Stimulated activated naive CD4-positive, alpha-beta T cell treated with Interleukin-2 at 50 U/mL for 16 hours (primary cell): ENCODE results near the gene EWSR1.

Experiments
- DNase-seq: peaks from one replicate; lab custom pipeline; 2025; lab: John Stamatoyannopoulos, UW

Gene EWSR1

GRCh38 chr22:29317827-29318454 is 49.9 kb downstream of the EWSR1 start:
- no peak for DNase-seq

DNA sequence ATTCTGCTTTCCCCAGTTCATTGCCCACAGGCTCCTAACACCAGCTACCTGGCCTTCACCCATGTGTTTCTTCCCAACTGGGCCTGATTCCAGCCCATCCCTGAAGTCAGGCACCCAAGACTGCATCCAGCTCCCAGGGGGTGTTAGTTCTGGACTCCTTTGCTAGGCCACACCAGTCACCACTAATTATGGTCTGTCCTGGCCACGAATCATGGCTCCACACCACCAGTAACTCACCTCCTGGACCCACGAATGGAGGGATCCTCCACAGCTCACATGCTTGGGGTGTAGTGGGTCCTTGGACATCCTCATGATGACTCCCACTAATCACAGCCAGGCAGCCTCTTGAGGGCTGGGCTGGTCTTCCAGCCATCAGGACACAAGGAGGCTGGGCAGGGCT is 51.0 kb downstream of the EWSR1 start:
- no peak for DNase-seq

DNA sequence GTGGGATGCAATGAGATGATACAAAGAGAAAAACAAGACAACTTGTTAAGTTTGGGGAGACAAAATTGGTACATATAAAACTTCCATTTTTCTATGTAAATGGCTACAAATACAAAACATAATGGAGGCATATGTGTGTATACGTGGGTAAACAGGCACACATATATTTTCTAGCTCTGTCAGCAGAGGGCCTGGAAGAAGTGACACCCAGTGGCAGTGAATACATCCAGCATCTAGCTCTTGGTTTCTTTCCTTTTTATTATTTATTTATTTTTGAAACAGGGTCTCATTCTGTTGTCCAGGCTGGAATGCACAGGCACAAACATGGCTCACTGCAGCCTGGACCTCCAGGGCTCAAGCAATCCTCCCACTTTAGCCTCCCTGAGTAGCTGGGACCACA is 52.5 kb downstream of the EWSR1 start:
- no peak for DNase-seq

DNA sequence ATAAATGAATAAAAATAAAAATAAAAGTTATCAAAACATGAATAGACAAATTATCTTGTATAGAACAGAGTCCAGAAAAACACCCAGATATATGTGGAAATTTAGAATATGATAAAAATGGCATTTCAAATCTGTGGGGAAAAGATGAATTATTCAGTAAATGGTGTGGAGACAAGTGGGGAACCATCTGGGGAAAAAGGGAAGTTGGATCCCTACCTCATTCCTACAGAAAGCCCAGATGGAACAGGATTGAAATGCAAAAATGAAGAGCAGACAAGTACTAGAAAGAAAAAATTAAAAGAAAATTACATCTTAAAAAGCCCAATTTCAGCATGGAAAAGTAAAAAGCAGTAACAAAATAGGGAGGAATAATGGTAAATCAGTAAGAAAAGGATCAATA is 55.6 kb downstream of the EWSR1 start:
- no peak for DNase-seq

DNA sequence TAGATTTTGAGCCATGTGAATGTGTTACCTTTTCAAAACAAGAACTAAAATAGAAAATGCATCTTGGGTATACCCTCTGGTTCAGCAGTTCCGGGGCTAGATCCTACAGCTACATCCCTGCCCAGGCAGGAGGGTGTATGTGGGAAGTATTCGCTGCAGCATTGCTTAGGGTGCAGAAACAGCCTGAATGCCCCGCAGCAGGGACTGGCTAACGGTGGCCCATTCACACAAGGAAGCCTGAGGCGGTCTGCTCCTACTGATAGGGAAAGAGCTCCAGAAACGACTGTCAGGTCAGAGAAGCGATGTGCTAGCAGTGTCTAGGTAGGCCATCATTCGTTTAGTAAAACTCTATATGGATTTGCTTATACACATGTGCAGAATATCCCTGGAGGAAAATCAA is 57.3 kb downstream of the EWSR1 start:
- DNase-seq: no peak

DNA sequence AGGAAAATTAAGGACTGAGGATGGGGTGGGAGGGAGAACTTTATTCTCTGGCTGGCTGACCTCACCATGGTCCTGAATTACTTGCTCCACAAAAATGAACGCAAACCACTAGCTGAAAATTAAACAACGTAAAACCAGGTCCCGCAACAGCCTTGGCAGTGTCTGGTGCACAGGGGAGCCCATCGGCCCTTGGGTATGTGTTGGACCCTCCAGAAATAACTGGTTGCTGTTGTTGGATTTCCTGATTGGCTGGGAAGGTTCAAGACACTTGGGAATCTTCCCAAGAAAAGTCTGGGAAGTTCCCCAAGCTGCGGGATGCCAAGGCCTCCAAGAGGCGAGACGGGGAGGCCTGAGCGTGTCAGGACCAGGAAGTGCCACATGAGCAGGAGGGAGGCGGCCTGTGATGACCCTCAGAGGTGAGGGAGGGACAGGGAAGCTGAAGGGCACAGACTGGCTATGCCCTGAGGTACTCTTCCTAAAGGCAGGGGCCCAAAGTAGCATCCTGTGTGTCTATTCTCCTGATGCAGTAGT is 57.8 kb downstream of the EWSR1 start:
- DNase-seq: no peak

DNA sequence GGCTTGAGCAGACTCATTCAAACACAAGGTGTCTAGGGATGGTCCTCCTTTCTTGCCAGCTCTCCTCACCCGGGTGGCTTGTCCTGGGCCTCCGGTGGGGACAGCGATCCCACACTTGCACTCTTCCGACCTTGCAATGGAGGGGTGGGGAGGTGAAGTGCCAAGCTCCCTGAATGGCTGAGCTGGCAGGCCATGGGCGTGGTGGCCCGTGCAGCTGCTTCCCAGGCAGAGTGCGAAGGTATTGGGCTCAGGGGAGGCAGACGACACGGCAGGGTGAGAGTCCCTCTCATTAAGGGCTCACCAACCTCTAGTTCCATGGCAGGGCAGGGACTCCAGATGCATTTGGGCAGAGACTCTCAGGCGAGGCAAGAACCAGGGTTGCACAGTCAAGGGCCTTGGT is 58.4 kb downstream of the EWSR1 start:
- no peak for DNase-seq

GRCh38 chr22:29327089-29327764 is 59.2 kb downstream of the EWSR1 start:
- no peak for DNase-seq

DNA sequence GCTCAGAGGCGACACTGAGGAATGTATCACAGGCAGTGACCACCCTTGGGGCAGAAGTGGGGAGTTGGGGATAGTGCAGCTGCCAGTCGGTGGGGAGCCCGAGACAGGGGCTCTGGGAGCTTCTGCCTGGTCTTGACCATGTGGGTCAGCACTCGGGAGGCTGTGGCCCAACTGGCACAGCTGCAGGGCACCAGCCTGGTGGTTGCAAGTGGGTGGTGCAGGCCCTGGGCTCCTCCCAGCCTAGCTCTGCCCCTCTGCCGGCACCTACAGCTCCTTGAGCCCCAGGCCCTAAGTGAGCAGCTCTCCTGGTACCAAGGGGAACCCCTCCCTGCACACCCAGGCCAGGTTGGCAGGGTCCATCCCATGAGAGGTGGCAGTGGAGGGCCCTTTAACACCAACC is 60.0 kb downstream of the EWSR1 start:
- DNase-seq: no peak

DNA sequence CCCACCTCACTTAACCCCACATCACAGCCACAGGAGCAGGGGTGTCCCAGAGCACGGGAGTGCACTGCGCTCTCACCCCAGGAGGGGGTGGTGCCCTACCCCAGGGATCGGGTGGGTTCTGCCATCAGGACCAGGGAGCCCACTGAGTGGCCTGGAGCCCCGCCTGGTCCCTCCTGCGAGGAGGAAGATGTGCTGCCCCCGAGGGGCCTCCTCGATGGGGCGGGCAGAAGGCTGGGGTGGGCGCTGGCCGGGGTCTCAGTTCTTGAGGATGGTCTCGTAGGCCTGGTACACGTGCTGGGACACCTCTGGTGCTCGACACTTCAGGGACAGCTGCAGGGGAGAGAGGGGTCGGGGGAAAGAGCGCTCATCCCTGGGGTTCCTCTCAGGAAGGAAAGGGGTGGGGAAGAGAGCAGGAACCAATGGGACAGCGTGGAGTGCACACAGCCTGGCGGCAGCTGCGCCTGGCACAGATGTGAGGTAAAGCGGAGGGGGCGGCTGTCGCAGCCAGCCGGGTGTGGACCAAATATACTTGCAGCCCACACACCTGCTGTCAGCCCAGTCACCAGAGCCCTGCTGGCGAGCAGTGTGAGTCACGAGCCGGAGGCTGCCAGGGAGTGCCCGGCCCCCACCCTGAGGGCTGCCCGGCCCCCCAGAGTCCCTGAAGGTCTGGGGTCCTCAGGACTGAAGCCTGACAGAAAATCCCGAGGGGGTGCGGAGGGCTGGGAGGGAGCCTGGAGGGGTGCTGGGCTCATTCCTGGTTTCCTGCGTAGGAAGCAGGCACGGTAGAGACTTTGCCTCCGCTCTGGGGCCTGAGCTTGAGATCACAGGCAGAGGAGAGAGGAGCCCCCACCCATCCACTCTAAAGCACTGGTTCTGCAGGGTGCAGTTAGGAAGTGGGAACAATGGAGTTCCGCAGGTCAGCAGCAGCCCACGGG is 60.8 kb downstream of the EWSR1 start:
- no peak for DNase-seq

- no peak for DNase-seq
Observed at GRCh38 chr22:29329581-29329980, 61.5 kb downstream of the EWSR1 start.

- no peak for DNase-seq
Observed at GRCh38 chr22:29330291-29330690, 62.2 kb downstream of the EWSR1 start.

GRCh38 chr22:29330753-29331152 is 62.7 kb downstream of the EWSR1 start:
- DNase-seq: no peak

DNA sequence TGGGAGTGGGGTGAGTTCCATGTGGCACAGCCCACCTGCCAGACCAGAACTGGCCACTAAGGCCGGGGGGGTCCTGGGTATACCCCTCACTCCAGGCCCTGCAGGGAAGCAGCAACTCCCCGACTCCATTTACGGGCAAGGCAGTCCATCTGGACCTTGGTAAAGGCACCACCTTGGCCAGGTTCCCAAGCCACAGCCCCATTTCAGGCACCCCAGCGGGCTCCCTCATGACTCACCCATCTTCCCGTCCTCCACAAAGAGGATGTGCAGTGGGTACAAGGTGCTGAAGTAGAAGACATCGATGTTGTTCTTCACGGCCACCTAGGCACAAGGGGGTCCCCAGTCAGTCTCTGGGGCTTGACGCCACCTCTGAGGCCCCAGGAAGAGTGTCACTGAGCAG is 63.1 kb downstream of the EWSR1 start:
- DNase-seq: no peak

DNA sequence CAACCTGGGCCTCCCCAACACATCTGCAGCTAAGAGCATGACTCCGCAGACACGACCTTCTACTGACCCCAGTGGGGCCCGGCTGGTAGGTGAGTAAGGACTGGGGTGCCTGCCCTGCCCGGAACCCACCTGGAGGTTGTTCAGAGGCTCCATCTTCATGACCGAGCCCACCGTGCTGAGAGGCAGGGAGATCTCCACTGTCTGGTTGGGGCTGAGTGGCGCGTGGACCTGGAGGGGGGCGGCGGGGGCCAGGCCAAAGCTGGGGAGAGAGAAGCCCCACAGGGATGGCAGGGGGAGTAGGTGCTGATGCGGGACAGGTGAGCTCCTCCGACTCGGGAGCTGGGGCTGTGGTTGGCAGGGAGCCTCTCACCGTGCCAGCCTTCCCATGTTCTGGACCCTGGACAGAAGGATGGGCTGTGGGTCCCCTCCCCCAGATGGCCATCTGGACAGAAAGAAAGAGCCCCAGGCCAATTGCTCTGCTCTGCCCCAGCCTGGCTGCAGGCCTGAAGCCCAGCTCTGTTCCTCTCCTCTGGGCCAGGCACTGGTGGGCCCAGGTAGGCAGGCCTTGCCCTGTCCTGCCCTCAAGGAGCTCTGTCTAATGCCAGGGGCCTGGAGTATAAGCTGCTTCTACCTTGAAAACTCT is 63.7 kb downstream of the EWSR1 start:
- no peak for DNase-seq

GRCh38 chr22:29332886-29333496 is 64.9 kb downstream of the EWSR1 start:
- no peak for DNase-seq

DNA sequence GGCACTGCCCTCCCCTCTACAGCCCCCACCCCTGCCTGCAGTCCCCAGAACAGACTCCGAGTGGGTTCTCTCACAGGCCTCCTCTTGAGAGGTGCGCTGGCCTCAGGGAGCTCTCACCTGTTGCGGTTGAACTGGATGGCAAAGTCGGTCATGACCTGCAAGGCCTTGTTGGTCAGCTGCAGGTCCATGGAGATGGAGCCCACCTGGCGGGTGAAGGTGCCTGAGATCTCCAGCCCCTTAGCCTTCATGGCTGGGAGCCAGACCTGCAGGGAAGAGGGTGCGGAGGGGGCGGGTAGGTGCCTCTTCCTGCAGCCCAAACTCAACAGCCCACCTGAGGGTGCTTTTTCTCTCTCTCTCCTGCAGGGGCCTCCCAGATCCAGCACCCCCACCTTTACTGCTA is 66.1 kb downstream of the EWSR1 start:
- no peak for DNase-seq

DNA sequence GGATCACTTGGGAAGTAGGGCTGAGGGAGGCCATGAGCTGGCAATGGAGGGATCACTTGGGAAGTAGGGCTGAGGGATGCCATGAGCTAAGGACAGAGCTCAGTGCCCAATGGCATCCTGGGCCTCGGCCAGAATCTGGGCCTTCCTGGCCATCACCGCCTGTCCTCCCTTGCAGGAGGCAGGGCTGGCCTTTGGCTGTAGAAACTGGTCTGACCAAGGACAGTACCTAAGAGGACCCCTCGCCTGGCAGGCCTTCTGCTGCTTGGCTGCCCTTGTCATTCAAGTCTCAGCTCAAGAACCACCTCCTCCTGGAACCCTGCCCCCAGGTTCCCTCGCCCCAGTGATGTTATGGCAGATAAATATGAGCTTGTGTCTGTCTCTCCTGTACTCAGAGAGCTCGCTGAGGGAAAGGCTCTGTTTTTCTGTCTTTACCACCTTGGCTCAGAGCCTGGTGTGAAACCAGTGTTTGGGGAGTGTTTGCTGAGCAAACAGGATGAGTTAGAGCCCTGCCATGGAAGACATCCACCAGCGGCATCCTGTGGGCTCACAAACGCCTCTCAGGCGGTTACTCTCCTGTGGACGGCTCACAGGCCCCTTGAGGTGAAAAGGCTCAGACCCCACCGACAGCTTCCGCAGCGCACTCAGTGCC is 66.8 kb downstream of the EWSR1 start:
- DNase-seq: no peak

GRCh38 chr22:29335656-29336055 is 67.6 kb downstream of the EWSR1 start:
- no peak for DNase-seq

- no peak for DNase-seq
Observed at GRCh38 chr22:29336751-29337490, 68.9 kb downstream of the EWSR1 start.
